ENCODE data around the gene CNKSR3.

- TF ChIP-seq CTCF (conservative IDR thresholded peaks at IDR 0.05; ENCODE audit: low read depth in 2 of 2) (no peak), EZH2 (IDR thresholded peaks at IDR 0.05; ENCODE audit: low read depth, unreplicated experiment) (no peak), POLR2AphosphoS5 (IDR thresholded peaks at IDR 0.05; ENCODE audit: low read depth) (no peak)
- TF ChIP-seq, protein P1, sequence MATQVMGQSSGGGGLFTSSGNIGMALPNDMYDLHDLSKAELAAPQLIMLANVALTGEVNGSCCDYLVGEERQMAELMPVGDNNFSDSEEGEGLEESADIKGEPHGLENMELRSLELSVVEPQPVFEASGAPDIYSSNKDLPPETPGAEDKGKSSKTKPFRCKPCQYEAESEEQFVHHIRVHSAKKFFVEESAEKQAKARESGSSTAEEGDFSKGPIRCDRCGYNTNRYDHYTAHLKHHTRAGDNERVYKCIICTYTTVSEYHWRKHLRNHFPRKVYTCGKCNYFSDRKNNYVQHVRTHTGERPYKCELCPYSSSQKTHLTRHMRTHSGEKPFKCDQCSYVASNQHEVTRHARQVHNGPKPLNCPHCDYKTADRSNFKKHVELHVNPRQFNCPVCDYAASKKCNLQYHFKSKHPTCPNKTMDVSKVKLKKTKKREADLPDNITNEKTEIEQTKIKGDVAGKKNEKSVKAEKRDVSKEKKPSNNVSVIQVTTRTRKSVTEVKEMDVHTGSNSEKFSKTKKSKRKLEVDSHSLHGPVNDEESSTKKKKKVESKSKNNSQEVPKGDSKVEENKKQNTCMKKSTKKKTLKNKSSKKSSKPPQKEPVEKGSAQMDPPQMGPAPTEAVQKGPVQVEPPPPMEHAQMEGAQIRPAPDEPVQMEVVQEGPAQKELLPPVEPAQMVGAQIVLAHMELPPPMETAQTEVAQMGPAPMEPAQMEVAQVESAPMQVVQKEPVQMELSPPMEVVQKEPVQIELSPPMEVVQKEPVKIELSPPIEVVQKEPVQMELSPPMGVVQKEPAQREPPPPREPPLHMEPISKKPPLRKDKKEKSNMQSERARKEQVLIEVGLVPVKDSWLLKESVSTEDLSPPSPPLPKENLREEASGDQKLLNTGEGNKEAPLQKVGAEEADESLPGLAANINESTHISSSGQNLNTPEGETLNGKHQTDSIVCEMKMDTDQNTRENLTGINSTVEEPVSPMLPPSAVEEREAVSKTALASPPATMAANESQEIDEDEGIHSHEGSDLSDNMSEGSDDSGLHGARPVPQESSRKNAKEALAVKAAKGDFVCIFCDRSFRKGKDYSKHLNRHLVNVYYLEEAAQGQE (IDR thresholded peaks at IDR 0.05; ENCODE audit: unreplicated experiment), result no peak
Observed at GRCh38 chr6:154410619-154411072, 99.8 kb downstream of the CNKSR3 start.

Data from GM23338 (cell line).